Heart left ventricle (tissue), 13 donors: ENCODE results near the gene CCDC30.

Experiments used
- CTCF ChIP-seq, 12 donors: fragments of 200-600 bp; sonication (generic) in 4 of 12; IDR thresholded peaks; one replicate each; pipeline versions ENCODE4 v1.5.0 to v1.8.0; 2018 to 2022; ENCODE audit warnings: antibody characterized with exemption in 12 of 12, mild to moderate bottlenecking in 5 of 12
- POLR2A ChIP-seq, 2 donors: fragments of 450-650 bp; IDR thresholded peaks; one replicate each; pipeline ENCODE4 v1.6.1; 2017; ENCODE audit warnings: antibody characterized with exemption in 2 of 2, mild to moderate bottlenecking in 2 of 2, moderate library complexity in 2 of 2
- donor health status: ischemic (EF 13 %, LVEDD 7.1; RV severe dilation, severe dysfunction).
- donor health status: DM: no; HTN: yes; CAD: no.
- donor health status: DM: no; HTN: no; CAD: no.
- donor health status: ischemic (EF 25% LVEDD 6.9; RV normal size, moderate dysfunction).
- donor health status: ischemic (EF 25% LVEDD 5.7; RV mildly dilated, moderate dysfunction).
- donor health status: ischemic (EF 35%, LVEDD 5.7; RV mildly dilated, moderate dysfunction).
- donor health status: nonischemic (EF 11% LVEDD 7.7; RV severe dilation, severe dysfunction).
- donor health status: DM: yes; HTN: yes; CAD: no.
- donor health status: PGD.
- donor health status: ischemic (EF 29% LVEDD 5.4; RV normal size, mild dysfunction).
- donor health status: nonischemic (EF 23%, LVEDD 6.1; RV moderate dilation, normal function).

GRCh38 chr1:42686418-42686817 lies 223.3 kb downstream of the CCDC30 start:
- TF ChIP-seq POLR2A (IDR thresholded peaks at IDR 0.05) (no peak), CTCF (IDR thresholded peaks at IDR 0.05) (no peak)
